Peyer's patch (tissue), 4 donors: Measurements from ENCODE around the gene RING1.

Experiments used
- CTCF ChIP-seq, 6 experiments: fragments of 450-650 bp in 4 of 6; fragments of 200-600 bp in 2 of 6; sonication (generic) in 1 of 6; IDR thresholded peaks; one replicate each; pipeline ENCODE4 v1.5.1; 2017 to 2019; ENCODE audit warnings: antibody characterized with exemption in 6 of 6, mild to moderate bottlenecking in 3 of 6, moderate library complexity in 1 of 6
- POLR2A ChIP-seq, 2 donors: fragments of 450-650 bp; IDR thresholded peaks; one replicate each; pipeline ENCODE4 v1.5.1; 2017; ENCODE audit warnings: antibody characterized with exemption in 2 of 2, mild to moderate bottlenecking in 2 of 2, moderate library complexity in 2 of 2

DNA sequence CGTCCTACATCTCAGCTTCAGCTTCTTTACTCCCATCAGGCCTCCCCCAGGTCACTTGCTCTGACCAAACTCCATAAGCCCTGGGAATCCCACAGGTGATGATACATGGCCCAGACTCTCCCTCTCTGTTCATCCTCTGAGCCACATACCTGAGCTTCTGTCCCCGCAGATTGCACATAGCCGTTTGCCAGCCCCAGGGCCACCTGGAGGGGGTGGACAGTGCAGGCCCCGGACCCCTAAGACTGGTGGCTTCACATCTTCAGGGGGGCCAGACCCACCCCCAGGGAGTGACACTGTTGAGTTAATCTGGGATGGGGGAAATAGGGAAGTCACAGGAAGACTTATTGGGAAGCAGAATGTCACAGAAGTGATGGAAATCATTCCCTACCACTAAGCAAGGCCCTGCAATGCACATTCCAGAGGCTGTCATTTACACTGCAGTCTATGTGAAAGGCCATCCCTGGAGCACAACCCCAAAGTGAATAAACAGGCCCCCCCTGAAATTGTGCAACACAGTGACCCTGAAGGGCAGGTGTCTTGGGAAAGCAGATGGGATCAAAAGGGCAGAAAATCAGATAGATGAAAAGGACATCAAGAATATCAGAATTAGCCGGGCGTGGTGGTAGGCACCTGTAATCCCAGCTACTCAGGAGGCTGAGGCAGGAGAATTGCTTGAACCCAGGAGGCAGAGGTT is 10.0 kb upstream of the RING1 start:
- TF ChIP-seq CTCF (IDR thresholded peaks at IDR 0.05) (no peak), POLR2A (IDR thresholded peaks at IDR 0.05) (no peak)
